IPS-NIHi11 (cell line): Measurements from ENCODE around the gene SLC12A8.
"Not testable (repeated sequence)": the region's sequence is repeated elsewhere in the genome, so short reads cannot be mapped to it uniquely, and the experiment has no call there.

ENCODE experiments used
- DNase-seq: peaks from one replicate; pipeline ENCODE4 v3.0.0; 2012; ENCODE audit warnings: mixed read lengths, low spot score

SLC12A8 gene

DNA sequence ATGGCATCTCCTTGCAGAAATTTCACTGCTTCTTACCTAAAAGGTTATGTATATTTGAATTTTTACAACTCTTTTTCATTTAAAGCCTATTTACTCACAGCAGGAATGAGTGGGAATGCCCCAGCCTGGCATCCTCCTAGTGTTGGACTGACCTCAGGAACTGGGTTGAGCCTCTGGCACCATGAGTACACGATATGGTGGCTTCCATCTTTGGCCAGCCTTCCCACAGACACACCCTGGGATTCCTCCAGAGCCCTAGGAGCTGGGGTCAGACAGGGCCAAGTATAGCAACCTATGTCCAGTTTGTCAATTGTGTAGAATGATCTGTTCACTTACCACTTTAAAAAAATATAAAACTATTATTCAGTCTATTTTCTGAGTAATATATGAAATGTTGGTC is 99.6 kb downstream of the SLC12A8 start:
- no peak for DNase-seq

DNA sequence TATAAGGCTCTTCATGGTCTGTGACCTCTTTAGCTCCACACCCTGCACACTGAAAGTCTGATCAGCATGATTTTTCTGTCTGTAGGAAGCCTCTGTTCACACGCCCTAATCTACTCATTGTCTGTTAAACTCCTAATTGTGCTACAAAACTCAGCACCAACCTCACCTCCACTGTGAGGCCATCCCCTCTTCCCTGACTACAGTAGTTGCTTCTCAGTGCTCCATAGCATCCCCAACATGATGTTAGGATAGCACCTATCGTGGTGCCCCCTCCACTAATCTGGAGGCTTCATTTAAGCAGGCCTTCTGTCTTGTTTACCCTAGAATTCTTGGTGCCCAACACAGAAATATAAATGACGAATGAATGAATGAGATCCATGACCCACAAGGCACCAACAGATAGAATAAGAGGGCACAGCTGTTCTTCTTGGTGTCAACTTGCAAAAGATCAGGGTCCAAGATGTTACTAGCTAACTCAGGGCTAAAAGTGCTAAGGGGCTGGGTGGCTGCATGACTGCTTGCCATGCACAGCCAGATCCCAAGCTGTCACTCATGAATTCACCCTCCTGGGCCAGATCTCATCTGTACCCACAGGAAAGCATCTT is 101.6 kb downstream of the SLC12A8 start:
- no peak for DNase-seq

GRCh38 chr3:125110016-125110875 is 102.3 kb downstream of the SLC12A8 start:
- no peak for DNase-seq

- no peak for DNase-seq
Measured at GRCh38 chr3:125109536-125109925, 103.0 kb downstream of the SLC12A8 start.

GRCh38 chr3:125108833-125109535 is 103.6 kb downstream of the SLC12A8 start:
- DNase-seq: no peak

- no peak for DNase-seq
Measured at GRCh38 chr3:125107861-125108567, 104.5 kb downstream of the SLC12A8 start.

DNA sequence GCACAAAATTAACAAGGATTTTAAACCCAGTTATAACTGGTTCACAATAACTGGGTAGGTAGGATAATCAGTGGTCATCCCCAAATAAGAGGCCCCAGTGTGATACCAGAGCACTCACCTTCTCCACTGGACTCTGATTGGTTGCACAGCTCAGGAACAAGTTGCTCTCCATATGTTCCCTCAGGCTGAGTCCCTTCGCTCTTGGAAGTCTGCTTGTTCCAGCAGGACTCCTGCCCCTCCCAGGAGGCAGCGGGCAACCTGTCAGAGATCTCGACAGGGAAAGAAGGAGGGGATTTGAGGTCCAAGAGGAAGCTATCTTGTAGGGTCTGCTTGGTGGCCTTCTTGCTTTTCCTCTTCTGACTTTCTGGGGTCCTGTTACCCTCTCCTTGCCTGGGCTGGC is 105.2 kb downstream of the SLC12A8 start:
- DNase-seq: no peak

GRCh38 chr3:125105116-125105515 is 107.4 kb downstream of the SLC12A8 start:
- no peak for DNase-seq

- DNase-seq: no peak
Measured at GRCh38 chr3:125104639-125105038, 107.9 kb downstream of the SLC12A8 start.

DNA sequence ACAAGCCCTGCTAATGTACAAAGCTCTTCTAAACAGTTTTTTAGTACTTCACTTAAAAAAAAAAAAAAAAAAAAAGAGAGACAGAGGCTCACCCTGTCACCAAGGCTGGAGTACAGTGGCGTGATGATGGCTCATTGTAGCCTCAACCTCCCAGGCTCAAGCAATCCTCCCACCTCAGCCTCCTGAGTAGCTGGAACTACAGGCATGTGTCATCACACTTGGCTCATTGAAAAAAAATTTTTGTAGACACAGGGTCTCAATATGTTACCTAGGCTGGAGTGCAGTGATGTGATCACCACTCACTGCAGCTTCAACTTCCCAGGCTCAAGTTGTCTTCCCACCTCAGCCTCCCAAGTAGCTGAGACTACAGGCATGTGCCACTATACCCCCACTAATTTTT is 109.1 kb downstream of the SLC12A8 start:
- no peak for DNase-seq

DNA sequence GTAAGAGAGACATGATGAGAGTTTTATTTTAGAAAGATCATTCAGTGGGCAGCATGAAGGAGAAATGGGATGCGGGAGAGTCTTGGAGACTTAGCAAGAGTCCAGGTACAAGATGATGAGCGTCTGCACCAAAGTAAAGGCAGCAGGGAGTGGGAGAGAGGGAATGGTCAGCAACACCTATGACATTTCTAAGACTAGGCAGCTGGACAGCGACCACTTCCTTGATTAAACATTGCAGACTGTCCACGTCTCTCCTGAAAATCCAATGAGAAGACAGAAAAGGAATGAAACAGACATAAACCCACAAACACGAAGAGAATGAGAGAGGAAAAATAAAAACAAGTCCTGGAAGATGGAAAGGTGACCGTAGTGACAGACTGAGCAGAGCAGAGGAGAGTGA is 110.1 kb downstream of the SLC12A8 start:
- DNase-seq: no peak

GRCh38 chr3:125098611-125099291 is 113.8 kb downstream of the SLC12A8 start:
- DNase-seq: no peak

DNA sequence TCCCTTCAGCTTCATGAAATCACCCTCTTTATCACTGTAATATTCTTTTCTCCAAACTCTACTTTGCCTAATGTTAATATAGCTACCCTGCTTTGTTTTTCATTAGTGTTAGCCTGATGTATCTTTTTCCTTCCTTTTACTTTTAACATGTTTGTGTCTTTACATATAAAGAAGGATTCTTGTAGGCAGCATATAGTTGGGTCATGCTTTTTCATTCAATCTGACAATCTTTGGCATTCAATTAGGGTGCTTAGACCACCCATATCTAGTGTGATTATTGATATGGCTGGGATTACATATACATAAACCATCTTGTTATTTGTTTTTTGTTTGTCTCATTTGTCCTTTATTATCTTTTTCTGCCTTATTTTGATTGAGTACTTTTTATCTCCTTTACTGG is 121.9 kb downstream of the SLC12A8 start:
- DNase-seq: no peak

GRCh38 chr3:125087768-125088391 is 124.7 kb downstream of the SLC12A8 start:
- no peak for DNase-seq

DNA sequence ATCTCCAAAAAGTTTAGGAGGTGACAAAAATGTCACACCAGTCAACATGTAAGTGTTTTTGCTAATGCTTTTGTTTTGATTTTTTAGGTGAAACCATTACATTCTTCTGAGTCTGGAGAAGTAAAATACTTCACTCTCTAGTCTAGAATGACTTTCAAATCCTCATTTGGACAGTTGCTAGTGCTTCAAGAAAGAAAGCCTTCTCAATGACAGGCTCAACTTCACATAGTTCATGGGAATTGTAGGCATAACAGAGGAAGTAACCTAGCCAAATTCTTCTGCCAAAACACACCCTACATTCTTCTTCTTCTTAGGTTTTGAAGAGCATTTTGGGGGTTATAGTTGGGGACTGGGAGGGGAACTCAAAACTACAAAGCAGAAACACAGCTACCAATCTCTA is 127.4 kb downstream of the SLC12A8 start:
- DNase-seq: no peak

DNA sequence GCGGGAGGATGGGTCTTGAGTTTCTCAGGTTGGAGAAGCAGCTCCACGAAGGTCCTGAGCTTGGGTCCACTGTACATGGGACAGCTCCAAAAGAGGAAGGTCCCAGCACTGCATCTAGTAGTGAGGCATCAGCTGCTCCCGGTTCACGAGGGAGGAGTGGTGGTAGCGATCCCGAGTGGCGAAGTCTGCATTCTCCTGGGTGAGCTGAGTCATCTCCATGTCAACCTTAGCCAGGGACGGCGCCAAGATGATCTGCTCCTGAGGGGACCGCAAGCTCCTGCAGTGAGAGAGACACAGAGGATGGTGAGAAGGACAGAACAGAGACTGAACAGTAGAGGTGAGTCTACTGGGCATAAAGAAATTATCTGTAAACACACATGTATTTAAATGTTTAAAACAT is 128.8 kb downstream of the SLC12A8 start:
- no peak for DNase-seq

DNA sequence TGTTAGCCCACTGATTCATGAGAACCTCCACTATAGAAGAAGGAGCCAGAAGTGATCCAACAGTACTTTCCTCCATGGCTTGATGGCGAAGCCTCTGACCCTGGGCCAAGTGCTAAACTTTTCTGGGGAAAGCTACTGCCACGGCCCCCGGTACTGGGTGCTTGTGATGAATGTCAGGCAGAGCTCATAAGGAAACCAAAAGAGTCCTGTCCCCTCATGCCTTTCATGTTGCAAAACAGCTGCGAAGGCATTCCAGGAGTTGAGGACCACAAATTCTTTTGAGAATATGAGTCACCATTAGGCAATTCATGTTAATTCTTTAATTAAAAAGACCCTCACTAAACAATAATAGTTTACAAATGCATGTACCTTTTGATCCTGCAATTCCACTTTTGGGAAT is 130.2 kb downstream of the SLC12A8 start:
- DNase-seq: not testable (repeated sequence)

GRCh38 chr3:125080077-125080476 is 132.5 kb downstream of the SLC12A8 start:
- DNase-seq: no peak

DNA sequence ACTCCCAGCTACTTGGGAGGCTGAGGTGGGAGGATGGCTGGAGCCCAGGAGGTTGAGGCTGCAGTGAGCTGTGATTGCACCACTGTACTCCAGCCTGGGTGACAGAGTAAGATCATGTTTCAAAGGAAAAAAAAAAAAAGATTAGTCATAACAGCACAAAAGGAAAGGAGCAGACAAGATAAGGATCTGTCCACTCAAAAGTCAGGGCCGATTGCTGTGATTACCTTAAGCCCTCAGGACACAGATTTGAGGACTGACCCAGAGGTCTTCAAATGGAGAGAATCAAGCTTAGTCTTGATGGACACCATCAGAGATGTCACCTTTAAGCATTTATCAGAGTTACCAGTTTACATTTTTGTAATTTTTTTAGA is 132.9 kb downstream of the SLC12A8 start:
- DNase-seq: no peak

GRCh38 chr3:125078951-125079674 is 133.4 kb downstream of the SLC12A8 start:
- DNase-seq: no peak

- no peak for DNase-seq
Measured at GRCh38 chr3:125077864-125078263, 134.7 kb downstream of the SLC12A8 start.
